Left ventricle myocardium inferior (tissue), 1 donor: ENCODE results near the gene IPO4. TPM values are rescaled to one million over a fixed set of nuclear protein-coding genes. Genes with fewer than 3 reads are reported as not detected.

Experiments
- DNase-seq: peaks from one replicate; pipeline ENCODE4 v3.0.0-alpha.2; 2020
- H3K27ac ChIP-seq: fragments of 200-600 bp; replicated peaks from 2 replicates; pipeline ENCODE4 v1.8.0; 2021
- H3K27me3 ChIP-seq: fragments of 200-600 bp; 2 replicates; pipeline ENCODE4 v1.8.0; 2021; ENCODE audit warnings: low read depth
- H3K36me3 ChIP-seq: fragments of 200-600 bp; 2 replicates; pipeline ENCODE4 v1.8.0; 2021
- H3K4me1 ChIP-seq: fragments of 200-600 bp; 2 replicates; pipeline ENCODE4 v1.8.0; 2021
- H3K4me3 ChIP-seq: fragments of 200-600 bp; 2 replicates; pipeline ENCODE4 v1.8.0; 2021; ENCODE audit warnings: mild to moderate bottlenecking, moderate library complexity
- H3K9me3 ChIP-seq: fragments of 200-600 bp; replicated peaks from 2 replicates; pipeline ENCODE4 v1.8.0; 2021
- CTCF ChIP-seq: fragments of 200-600 bp; IDR thresholded peaks from 2 replicates; pipeline ENCODE4 v1.8.0; 2021; ENCODE audit warnings: antibody characterized with exemption, mild to moderate bottlenecking, borderline replicate concordance
- intact Hi-C: fragments of 100-400 bp; cut with micrococcal nuclease; formaldehyde crosslinking; loops from one replicate; pipeline ENCODE4 v1.11.0; 2022
- total RNA-seq: library from RNA; stranded (reverse); fragmentation: NEBNext Ultra II Directional; extraction: Animal tissue kit (Norgen Biotek cat#: 25700); gene quantifications from one replicate; pipeline ENCODE4 v1.2.1, GENCODE V29; 2021
- donor health status: DM: no; HTN: yes; CAD: no; lungs with severe emphysema.

IPO4 gene
- total RNA-seq, 1 donor from 2014 or later = 13.3 TPM

GRCh38 chr14:24137529-24138395 is 50.9 kb downstream of the IPO4 start:
- H3K27ac ChIP-seq = peak overlapping the region; percentile 94

GRCh38 chr14:24136684-24137528 is 51.7 kb downstream of the IPO4 start:
- H3K4me3 ChIP-seq = peak overlapping the region; percentile 91
- no peaks in the 10 kb centered on the region for H3K27me3 ChIP-seq
- peak overlapping the region; percentile 94 for H3K27ac ChIP-seq
- peaks cover 69% of the 10 kb centered on the region for H3K4me1 ChIP-seq
- H3K36me3 ChIP-seq = peaks cover 28% of the 10 kb centered on the region
- intact Hi-C loops = no loop called here
- TF ChIP-seq CTCF = no peak
- no peaks in the 10 kb centered on the region for H3K9me3 ChIP-seq
- no peak for DNase-seq

More at GRCh38 chr14:24137529-24138395, 50.9 kb downstream of the IPO4 start:
- intact Hi-C loops = no loop called here
- Histone ChIP-seq H3K9me3 (no peaks in the 10 kb centered on the region), H3K4me1 (peaks cover 67% of the 10 kb centered on the region), H3K27me3 (no peaks in the 10 kb centered on the region), H3K36me3 (peaks cover 28% of the 10 kb centered on the region), H3K4me3 (no peak overlapping the region)
- TF ChIP-seq CTCF = no peak
- DNase-seq = no peak

DNA sequence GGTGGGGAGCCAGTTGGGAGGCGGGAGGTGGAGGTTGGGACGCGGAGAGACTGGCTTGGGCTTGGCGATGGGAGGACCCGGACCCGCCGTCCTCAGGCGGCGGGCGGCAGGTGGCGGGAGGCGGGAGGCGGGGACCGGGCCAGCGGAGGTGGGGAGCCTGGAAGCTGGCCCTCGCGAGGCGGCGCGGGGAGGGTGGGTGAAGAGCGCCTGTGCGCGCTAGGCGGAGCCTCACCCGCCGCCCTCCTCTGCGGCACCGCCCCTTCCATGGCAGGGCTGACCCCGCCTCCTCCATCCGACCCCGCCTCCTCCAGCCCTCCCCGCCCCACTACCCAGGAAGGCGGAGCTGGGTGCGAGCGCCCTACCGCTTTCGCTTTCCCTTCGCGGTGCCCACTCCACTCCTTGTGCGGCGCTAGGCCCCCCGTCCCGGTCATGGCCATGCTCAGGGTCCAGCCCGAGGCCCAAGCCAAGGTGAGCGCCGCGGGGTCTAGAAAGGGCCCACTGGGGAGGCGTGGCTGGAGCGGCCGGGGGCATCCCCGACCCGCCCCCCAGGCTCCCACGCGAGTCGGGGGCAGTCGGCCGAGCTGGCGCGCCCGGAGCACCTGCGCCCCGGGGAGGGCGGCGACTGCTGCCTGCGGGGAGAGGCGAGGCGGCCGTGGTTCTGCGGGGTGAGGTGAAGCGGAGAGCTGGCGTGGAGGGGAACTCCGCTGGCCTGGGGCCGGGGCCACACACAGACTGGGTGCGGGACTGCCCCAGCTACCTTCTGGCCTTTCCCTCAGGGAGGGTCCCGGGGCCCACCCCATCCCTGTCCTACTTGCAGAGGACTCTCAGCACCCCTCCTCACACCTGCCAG is 52.6 kb downstream of the IPO4 start, which contains the start of gene PSME1:
TSS of gene PSME1 (plus strand) at position 361 of the 850 bp plus-strand sequence. CDS start at position 430, 69 bp downstream.
- H3K9me3 ChIP-seq = no peaks in the 10 kb centered on the region
- H3K4me3 ChIP-seq = peak within 1 kb of the TSS; percentile 91
- peak; percentile 95 for DNase-seq
- H3K27me3 ChIP-seq = no peaks in the 10 kb centered on the region
- no peak for TF ChIP-seq CTCF
- H3K36me3 ChIP-seq = peaks cover 28% of the 10 kb centered on the region
- intact Hi-C loops = no loop called here
- H3K27ac ChIP-seq = peak within 1 kb of the TSS; percentile 94
- H3K4me1 ChIP-seq = peaks cover 72% of the 10 kb centered on the region

- TF ChIP-seq CTCF = no peak
- Histone ChIP-seq H3K36me3 (peaks cover 28% of the 10 kb centered on the region), H3K27me3 (no peaks in the 10 kb centered on the region), H3K9me3 (no peaks in the 10 kb centered on the region), H3K4me3 (peak overlapping the region; percentile 91), H3K4me1 (peaks cover 72% of the 10 kb centered on the region), H3K27ac (peak overlapping the region; percentile 94)
- no peak for DNase-seq
- intact Hi-C loops = no loop called here
These were observed 53.1 kb downstream of the IPO4 start for GRCh38 chr14:24135584-24135833.

DNA sequence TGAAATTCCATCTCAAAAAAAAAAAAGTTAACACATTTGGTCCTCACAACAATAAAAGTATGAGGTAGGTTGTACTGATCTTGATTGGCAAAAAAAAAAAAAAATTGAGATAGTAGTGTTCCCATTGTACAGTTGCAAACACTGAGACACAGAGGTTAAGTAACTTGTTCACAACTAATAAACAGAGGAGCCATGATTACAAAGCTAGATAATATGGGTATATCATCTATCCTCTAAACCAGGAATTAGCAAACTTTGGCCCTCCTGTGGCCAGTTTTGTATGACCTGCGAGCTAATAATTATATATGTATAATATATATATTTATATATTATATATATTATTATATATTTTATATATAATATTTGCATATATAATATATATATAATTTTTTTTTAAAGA is 54.9 kb downstream of the IPO4 start:
- H3K27ac ChIP-seq = peak overlapping the region; percentile 98
- H3K27me3 ChIP-seq = no peaks in the 10 kb centered on the region
- H3K9me3 ChIP-seq = no peaks in the 10 kb centered on the region
- DNase-seq = no peak
- H3K4me1 ChIP-seq = peaks cover 59% of the 10 kb centered on the region
- peaks cover 17% of the 10 kb centered on the region for H3K36me3 ChIP-seq
- TF ChIP-seq CTCF = no peak
- intact Hi-C loops = no loop called here
- no peak overlapping the region for H3K4me3 ChIP-seq
